ENCODE measurements around the gene ARHGAP25. TPM values are rescaled to one million over a fixed set of nuclear protein-coding genes. Genes with fewer than 3 reads are reported as not detected.
A peak's percentile ranks its signal among the peaks of the same experiment; 100 is the strongest.

ARHGAP25 gene
- total RNA-seq, 2 donors from 2014 or later: 4.2 to 6.6 TPM

- intact Hi-C loops (cut with DNase I): no loop called here
- Histone ChIP-seq H3K9me3 (no peaks in the 10 kb centered on the region), H3K27ac (no peak overlapping the region), H3K36me3 (replicated peaks in 1 of 2; ENCODE audit: insufficient read depth in 1 of 2, low read depth in 2 of 2) (no peaks in the 10 kb centered on the region), H3K27me3 (no peaks in the 10 kb centered on the region), H3K4me3 (no peak overlapping the region), H3K4me1 (peaks cover 9% of the 10 kb centered on the region)
- 79 to 97% methylated on average over 2 of the region's 2 CpGs for WGBS, 2 donors
- ATAC-seq (no peak), DNase-seq (no peak)
- TF ChIP-seq CTCF (IDR thresholded peaks at IDR 0.05) (no peak), POLR2A (IDR thresholded peaks at IDR 0.05) (no peak)
Measured at GRCh38 chr2:68772109-68772508, 37.5 kb downstream of the ARHGAP25 start.

DNA sequence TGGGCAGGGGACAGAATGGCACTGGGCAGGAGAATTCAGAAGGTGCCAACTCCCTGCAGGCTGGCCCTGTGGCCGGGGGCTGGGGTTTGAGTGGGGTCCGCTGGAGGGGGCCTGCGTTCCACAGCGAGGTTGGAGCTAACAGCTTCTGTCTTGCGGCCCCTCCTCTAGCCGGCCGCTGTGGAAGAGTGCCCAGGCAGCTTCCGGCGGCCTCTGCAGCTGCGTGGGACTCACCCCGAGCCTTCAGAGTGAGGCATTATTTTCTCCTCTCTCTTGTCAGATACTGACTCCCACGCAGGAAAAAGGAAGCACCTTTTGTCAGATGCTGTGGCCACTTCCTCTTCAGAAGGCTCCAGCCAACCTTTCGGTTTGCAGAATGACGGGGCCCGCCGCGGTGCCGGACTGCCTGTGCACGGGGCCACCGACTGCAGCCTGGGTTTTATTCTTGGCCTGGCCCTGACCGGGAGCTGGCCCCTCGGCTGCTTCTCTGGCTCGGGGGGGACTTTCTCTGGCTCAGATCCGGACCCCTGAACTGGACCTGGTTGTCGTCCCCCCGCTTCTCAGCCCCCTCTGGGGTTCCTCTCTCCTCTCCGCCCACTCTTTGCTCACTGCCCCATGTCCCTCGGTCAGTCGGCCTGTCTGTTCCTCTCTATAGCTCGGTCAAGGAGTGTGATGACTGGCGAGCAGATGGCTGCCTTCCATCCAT lies 40.1 kb downstream of the ARHGAP25 start:
- peak in 3 of 4 donors; percentile 30 to 68 (median 33) for DNase-seq

DNA sequence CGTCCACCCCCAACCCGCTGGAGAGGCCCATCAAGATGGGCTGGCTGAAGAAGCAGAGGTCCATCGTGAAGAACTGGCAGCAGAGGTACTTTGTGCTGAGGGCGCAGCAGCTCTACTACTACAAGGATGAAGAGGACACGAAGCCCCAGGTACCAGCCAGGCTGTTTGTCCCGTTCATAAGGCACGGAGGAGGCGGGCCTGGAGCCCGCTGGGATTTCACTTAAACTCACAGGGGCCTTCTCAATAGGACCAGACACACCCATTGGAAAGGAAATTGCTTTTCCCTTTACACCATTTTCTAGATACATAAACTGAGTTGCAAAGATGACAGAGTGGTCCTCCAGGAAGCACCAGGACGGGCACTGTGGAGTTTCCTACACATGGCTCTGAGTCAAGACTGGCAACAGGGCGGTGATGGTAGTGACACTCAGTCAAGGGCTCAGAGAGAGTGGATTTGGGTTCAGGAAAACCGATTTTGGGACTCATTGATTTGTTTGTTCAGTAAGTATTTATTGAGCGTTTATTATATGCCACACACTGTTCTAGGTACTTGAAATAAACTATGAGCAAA lies 40.7 kb downstream of the ARHGAP25 start:
- peaks cover 9% of the 10 kb centered on the region for H3K4me1 ChIP-seq
- no peak overlapping the region for H3K4me3 ChIP-seq
- ATAC-seq (no peak), DNase-seq (no peak)
- WGBS, 2 donors: 48 to 58% methylated on average over 6 to 13 of the region's 13 CpGs
- intact Hi-C loops (cut with DNase I): no loop called here
- H3K27me3 ChIP-seq: no peaks in the 10 kb centered on the region
- H3K36me3 ChIP-seq (replicated peaks in 1 of 2; ENCODE audit: insufficient read depth in 1 of 2, low read depth in 2 of 2): no peaks in the 10 kb centered on the region
- peak overlapping the region in 2 of 4 donors; percentile 56 to 60 for H3K27ac ChIP-seq
- H3K9me3 ChIP-seq: no peaks in the 10 kb centered on the region
- TF ChIP-seq POLR2A (IDR thresholded peaks at IDR 0.05) (no peak), CTCF (IDR thresholded peaks at IDR 0.05) (no peak)

More for the DNA sequence above, 40.1 kb downstream of the ARHGAP25 start:
- no peak overlapping the region for H3K4me3 ChIP-seq
- peak overlapping the region in 2 of 4 donors; percentile 56 to 60 for H3K27ac ChIP-seq
- TF ChIP-seq POLR2A (IDR thresholded peaks at IDR 0.05) (no peak), CTCF (IDR thresholded peaks at IDR 0.05) (no peak)
- intact Hi-C loops (cut with DNase I): no loop called here
- peaks cover 9% of the 10 kb centered on the region for H3K4me1 ChIP-seq
- ATAC-seq: peak; percentile 45
- no peaks in the 10 kb centered on the region for H3K36me3 ChIP-seq (replicated peaks in 1 of 2; ENCODE audit: insufficient read depth in 1 of 2, low read depth in 2 of 2)
- no peaks in the 10 kb centered on the region for H3K27me3 ChIP-seq
- 50 to 58% methylated on average over 23 to 31 of the region's 31 CpGs for WGBS, 2 donors
- no peaks in the 10 kb centered on the region for H3K9me3 ChIP-seq

- 86 to 87% methylated on average over 2 of the region's 2 CpGs for WGBS, 2 donors
Measured at GRCh38 chr2:68776124-68776523, 41.5 kb downstream of the ARHGAP25 start.

More at GRCh38 chr2:68776124-68776523, 41.5 kb downstream of the ARHGAP25 start:
- DNase-seq (no peak), ATAC-seq (no peak)
- no peak overlapping the region for H3K27ac ChIP-seq
- no peaks in the 10 kb centered on the region for H3K27me3 ChIP-seq
- no peak for TF ChIP-seq CTCF (IDR thresholded peaks at IDR 0.05)
- no peaks in the 10 kb centered on the region for H3K9me3 ChIP-seq
- no peak overlapping the region for H3K4me3 ChIP-seq
- intact Hi-C loops (cut with DNase I): no loop called here
- H3K4me1 ChIP-seq: peaks cover 7% of the 10 kb centered on the region
- H3K36me3 ChIP-seq (replicated peaks in 1 of 2; ENCODE audit: insufficient read depth in 1 of 2, low read depth in 2 of 2): no peaks in the 10 kb centered on the region

All from body of pancreas (tissue), 4 donors.